ENCODE measurements around the gene KIF4B.
"Not testable (repeated sequence)": the region's sequence is repeated elsewhere in the genome, so short reads cannot be mapped to it uniquely, and the experiment has no call there.

DNA sequence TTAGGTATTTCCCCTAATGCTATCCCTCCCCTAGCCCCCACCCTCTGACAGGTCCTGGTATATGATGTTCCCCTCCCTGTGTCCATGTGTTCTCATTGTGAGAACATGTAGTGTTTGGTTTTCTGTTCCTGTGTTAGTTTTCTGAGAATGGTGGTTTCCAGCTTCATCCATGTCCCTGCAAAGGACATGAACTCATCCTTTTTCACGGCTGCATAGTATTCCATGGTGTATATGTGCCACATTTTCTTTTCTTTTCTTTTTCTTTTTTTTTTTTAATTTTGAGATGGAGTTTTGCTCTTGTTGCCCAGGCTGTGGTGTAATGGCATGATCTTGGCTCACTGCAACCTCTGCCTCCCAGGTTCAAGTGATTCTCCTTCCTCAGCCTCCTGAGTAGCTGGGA lies 7.3 kb upstream of the KIF4B start:
- not testable (repeated sequence) for TF ChIP-seq EZH2 (IDR thresholded peaks at IDR 0.05; ENCODE audit: borderline replicate concordance, insufficient read depth, low read length, poor library complexity, severe bottlenecking); RAD21 (conservative IDR thresholded peaks at IDR 0.05); EP300 (conservative IDR thresholded peaks at IDR 0.05; ENCODE audit: poor library complexity, severe bottlenecking); POLR2AphosphoS5 (IDR thresholded peaks at IDR 0.05); TAF1 (IDR thresholded peaks at IDR 0.05; ENCODE audit: low read depth); SMC3 (conservative IDR thresholded peaks at IDR 0.05; ENCODE audit: poor library complexity); MXI1 (conservative IDR thresholded peaks at IDR 0.05; ENCODE audit: poor library complexity, severe bottlenecking)
- TF ChIP-seq, protein P1, sequence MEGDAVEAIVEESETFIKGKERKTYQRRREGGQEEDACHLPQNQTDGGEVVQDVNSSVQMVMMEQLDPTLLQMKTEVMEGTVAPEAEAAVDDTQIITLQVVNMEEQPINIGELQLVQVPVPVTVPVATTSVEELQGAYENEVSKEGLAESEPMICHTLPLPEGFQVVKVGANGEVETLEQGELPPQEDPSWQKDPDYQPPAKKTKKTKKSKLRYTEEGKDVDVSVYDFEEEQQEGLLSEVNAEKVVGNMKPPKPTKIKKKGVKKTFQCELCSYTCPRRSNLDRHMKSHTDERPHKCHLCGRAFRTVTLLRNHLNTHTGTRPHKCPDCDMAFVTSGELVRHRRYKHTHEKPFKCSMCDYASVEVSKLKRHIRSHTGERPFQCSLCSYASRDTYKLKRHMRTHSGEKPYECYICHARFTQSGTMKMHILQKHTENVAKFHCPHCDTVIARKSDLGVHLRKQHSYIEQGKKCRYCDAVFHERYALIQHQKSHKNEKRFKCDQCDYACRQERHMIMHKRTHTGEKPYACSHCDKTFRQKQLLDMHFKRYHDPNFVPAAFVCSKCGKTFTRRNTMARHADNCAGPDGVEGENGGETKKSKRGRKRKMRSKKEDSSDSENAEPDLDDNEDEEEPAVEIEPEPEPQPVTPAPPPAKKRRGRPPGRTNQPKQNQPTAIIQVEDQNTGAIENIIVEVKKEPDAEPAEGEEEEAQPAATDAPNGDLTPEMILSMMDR (IDR thresholded peaks at IDR 0.05; ENCODE audit: poor library complexity, severe bottlenecking): not testable (repeated sequence)
- TF ChIP-seq, protein P2, sequence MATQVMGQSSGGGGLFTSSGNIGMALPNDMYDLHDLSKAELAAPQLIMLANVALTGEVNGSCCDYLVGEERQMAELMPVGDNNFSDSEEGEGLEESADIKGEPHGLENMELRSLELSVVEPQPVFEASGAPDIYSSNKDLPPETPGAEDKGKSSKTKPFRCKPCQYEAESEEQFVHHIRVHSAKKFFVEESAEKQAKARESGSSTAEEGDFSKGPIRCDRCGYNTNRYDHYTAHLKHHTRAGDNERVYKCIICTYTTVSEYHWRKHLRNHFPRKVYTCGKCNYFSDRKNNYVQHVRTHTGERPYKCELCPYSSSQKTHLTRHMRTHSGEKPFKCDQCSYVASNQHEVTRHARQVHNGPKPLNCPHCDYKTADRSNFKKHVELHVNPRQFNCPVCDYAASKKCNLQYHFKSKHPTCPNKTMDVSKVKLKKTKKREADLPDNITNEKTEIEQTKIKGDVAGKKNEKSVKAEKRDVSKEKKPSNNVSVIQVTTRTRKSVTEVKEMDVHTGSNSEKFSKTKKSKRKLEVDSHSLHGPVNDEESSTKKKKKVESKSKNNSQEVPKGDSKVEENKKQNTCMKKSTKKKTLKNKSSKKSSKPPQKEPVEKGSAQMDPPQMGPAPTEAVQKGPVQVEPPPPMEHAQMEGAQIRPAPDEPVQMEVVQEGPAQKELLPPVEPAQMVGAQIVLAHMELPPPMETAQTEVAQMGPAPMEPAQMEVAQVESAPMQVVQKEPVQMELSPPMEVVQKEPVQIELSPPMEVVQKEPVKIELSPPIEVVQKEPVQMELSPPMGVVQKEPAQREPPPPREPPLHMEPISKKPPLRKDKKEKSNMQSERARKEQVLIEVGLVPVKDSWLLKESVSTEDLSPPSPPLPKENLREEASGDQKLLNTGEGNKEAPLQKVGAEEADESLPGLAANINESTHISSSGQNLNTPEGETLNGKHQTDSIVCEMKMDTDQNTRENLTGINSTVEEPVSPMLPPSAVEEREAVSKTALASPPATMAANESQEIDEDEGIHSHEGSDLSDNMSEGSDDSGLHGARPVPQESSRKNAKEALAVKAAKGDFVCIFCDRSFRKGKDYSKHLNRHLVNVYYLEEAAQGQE (IDR thresholded peaks at IDR 0.05; ENCODE audit: borderline replicate concordance): not testable (repeated sequence)
